ENCODE results near the gene GAS7.

DNA sequence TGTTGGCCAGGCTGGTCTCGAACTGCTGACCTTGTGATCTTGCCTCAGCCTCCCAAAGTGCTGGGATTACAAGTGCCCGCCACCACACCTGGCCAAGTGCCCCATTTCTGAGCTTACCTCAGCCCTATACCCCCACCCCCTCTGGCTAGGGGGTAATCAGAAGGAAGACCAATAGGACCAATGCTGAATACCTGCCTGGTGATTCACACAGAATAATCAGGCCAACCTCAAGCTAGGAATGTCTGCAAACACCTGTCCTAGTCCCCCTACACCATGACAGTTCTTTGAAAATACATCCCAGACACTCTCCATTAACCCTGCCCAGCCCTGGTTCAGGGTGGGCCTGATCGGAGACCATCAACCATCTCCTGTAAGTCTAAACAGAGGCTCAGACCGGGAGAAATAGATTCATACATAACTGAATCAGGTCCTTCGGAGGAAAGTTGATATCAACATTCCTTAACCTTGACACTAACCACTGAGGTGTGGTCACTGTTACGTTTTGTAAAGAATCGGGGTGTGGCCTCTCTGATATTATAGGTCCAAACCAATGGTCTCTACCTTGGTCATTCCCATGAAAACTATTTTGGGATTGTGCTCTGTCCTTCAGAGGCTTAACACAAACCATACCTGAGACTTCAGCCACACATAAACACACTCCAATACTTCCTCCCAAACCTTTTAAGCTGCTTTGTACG lies 130.8 kb downstream of the GAS7 start:
- TF ChIP-seq, protein P1, sequence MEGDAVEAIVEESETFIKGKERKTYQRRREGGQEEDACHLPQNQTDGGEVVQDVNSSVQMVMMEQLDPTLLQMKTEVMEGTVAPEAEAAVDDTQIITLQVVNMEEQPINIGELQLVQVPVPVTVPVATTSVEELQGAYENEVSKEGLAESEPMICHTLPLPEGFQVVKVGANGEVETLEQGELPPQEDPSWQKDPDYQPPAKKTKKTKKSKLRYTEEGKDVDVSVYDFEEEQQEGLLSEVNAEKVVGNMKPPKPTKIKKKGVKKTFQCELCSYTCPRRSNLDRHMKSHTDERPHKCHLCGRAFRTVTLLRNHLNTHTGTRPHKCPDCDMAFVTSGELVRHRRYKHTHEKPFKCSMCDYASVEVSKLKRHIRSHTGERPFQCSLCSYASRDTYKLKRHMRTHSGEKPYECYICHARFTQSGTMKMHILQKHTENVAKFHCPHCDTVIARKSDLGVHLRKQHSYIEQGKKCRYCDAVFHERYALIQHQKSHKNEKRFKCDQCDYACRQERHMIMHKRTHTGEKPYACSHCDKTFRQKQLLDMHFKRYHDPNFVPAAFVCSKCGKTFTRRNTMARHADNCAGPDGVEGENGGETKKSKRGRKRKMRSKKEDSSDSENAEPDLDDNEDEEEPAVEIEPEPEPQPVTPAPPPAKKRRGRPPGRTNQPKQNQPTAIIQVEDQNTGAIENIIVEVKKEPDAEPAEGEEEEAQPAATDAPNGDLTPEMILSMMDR (IDR thresholded peaks at IDR 0.05; ENCODE audit: insufficient read depth, low read depth, low read length): no peak
- no peak for TF ChIP-seq EZH2 (IDR thresholded peaks at IDR 0.05; ENCODE audit: insufficient read depth, low read length)
